ENCODE results near the gene ADRB2.
"Not testable (repeated sequence)": the region's sequence is repeated elsewhere in the genome, so short reads cannot be mapped to it uniquely, and the experiment has no call there.

The ADRB2 gene

GRCh38 chr5:148855249-148856008 is 29.0 kb downstream of the ADRB2 start:
- DNase-seq (ENCODE audit: low read depth, low spot score), result no peak

DNA sequence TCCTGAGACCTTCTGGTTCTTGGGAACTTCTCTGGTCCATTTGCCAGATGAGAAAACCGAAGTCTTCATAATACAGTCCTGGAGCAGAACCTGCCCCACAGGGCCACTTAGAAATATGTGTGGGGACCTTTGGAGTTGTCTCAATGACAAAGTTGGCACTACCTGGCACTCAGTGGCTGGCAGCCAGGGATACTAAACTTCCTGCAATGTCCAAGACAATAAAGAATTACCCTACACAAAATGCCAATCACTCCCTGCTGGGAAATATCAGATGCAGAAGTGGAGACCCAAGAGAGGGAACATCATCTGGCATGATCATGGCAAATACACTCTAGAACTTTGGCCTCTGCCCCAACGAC is 29.6 kb downstream of the ADRB2 start:
- no peak for DNase-seq (ENCODE audit: low read depth, low spot score)

GRCh38 chr5:148856424-148856823 is 30.0 kb downstream of the ADRB2 start:
- no peak for DNase-seq (ENCODE audit: low read depth, low spot score)

DNA sequence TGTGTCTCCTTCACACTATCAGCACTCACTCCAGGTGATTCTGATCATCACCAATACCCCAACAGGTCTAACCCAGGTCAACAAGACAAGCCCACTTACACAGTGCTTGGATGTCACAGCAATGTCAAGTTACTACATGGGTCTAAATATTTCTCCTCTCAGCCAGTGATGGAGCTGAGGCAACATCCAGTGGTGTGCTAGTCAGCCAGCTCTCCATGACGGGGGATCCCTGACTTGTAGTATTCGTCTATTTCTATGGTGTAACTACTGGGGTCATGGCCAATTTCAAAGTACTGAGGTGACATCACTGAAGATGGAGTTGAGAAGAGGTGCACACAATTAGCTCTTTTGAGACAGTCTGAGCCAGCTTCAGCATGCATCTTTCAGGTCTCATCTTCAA is 31.1 kb downstream of the ADRB2 start:
- no peak for DNase-seq (ENCODE audit: low read depth, low spot score)

DNA sequence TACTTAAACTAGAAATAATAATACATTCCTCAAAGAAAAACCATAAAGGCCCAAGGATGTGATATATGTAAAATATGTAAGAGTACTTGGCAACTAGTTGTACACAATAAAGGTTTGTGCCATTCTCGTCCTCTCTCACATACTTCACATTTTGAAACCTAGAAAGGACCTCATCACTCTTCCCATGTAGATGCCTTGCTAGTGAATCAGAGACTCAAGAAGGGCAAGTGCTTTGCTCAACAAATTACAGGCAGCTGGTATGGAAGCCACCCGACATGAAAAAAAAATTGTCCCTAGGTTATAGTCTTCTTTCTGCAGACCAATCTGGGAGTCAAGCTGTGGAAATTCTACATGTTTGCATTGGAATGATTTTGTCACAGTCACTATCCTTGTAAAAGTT is 31.7 kb downstream of the ADRB2 start:
- no peak for DNase-seq (ENCODE audit: low read depth, low spot score)

DNA sequence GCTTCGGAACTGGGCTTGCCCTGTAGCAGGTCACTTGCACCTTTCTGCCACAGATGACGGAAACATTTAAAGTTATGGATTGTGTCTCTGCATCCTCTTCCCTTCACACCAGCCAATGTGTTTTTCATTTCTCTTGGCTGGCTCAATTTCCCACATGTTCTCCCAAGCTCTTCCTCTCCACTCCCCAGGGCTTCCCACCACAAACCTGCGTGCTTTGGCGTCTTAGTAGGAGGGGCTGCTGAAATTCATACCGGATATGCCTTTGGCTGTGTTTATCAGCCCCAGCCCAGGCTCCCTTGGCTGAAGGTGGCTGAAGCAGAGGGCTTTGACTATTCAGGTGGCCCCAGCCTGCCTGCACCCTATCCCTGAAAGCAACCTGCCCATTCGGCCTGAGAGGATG is 32.1 kb downstream of the ADRB2 start:
- DNase-seq (ENCODE audit: low read depth, low spot score), result no peak

- no peak for DNase-seq (ENCODE audit: low read depth, low spot score)
Observed at GRCh38 chr5:148859703-148860102, 33.3 kb downstream of the ADRB2 start.

DNA sequence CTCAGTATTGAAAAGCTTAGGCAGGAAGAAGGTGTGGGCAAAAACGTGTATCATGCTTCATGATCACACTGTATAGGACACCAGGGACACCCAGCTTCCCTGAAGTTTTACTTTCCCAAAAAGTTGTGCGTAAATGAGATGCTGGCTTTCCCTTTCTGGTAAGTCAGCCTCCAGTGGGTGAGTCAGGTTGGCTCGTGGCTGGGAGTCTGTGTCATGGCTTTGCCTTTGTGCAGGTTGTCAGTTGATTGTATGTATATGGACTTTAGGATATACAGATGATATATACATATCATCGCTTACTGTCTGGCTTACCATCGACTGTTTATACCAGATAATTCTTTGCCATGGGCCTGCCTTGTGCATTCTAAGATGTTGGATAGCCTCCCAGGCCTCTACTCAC is 34.2 kb downstream of the ADRB2 start:
- DNase-seq (ENCODE audit: low read depth, low spot score), result no peak

DNA sequence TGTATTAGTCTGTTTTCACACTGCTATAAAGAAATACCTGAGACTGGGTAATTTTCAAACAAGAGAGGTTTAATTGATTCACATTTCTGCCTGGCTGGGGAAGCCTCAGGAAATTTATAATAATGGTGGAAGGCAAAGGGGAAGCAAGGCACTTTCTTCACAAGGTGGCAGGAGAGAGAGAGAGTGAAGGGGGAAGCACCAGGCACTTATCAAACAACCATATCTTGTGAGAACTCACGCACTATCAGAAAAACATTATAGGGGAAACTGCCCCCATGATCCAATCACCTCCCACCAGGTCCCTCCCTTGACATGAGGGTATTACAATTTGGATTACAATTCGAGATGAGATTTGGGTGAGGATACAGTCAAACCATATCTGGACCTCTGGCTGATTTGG is 34.7 kb downstream of the ADRB2 start:
- no peak for DNase-seq (ENCODE audit: low read depth, low spot score)

DNA sequence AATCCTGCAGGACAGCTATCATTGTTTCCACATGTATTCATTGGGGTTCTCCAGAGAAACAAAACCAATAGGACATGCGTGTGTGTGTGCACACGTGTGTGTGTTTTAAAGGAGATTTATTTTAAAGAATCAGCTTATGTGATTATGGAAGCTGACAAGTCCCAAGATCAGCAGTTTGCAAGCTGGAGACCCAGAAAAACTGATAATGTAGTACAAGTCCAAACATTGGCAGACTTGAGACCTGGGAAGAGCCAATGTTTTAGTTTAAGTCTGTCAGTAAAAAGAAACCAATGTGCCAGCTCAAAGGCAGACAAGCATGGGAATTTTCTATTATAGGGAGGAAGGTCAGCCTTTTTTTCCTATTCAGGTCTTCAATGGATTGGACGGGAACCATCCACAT is 35.3 kb downstream of the ADRB2 start:
- no peak for DNase-seq (ENCODE audit: low read depth, low spot score)

GRCh38 chr5:148864113-148864841 is 37.9 kb downstream of the ADRB2 start:
- DNase-seq (ENCODE audit: low read depth, low spot score), result no peak

DNA sequence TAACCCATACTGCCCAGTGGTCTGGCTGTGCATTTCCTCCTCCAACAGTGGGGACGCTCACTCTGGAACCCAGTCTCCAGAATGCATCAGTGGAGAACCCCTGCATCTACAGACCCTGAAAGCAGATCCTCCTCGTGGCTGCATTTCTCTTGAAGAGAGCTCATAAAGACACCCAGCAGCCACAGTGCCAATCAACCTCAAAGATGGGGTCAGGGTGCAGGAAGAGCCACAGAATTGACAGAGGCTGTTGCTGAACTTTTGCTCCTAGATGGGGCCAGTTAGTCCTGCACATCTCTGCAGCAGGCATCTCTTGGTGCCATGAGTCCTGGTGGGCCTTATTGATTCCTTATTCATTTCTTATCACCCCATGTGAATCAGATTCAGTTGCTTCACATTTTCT is 39.6 kb downstream of the ADRB2 start:
- DNase-seq (ENCODE audit: low read depth, low spot score), result no peak

GRCh38 chr5:148873120-148873519 is 46.7 kb downstream of the ADRB2 start:
- no peak for DNase-seq (ENCODE audit: low read depth, low spot score)

- no peak for DNase-seq (ENCODE audit: low read depth, low spot score)
Observed at GRCh38 chr5:148873690-148874485, 47.5 kb downstream of the ADRB2 start.

DNA sequence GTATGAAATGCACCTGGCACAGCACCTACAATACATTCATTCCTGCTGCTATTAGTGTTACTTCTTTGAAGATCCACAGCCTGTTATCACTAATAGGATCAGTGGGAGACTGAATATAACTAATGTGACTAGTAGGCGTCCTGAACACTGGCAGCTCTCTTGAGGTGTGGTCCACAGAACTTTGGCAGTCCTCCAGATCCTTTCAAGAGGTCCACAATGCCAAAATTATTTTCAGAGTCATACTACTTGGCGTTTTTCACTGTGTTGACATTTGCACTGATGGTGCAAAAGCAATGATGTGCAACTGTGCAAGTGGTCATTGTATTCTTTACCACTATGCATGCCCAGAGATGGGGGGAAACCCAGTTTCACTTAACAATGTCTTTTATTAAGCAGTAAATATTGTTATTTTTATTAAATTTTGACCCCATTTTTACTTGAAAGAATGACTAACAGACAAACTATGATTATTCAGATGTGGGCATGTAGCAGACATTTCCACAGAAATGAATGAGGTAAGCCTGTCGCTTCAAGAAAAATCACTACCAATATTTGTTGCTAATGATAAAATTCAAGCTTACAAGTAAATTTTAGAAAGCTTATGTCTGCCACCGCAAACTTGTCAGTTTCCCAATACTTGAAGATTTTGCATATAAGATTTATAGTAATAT is 48.9 kb downstream of the ADRB2 start:
- DNase-seq (ENCODE audit: low read depth, low spot score), result no peak

DNA sequence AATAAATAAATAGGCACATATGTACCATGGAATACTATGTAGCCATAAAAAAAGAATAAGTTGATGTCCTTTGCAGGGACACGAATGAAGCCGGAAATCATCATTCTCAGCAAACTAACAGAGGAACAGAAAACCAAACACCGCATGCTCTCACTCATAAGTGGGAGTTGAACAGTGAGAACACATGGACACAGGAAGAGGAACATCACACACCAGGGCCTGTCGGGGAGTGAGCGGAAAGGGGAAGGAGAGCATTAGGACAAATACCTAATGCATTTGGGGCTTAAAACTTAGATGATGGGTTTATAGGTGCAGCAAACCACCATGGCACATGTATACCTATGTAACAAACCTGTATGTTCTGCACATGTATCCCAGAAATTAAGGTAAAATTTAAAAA is 51.0 kb downstream of the ADRB2 start:
- DNase-seq (ENCODE audit: low read depth, low spot score), result not testable (repeated sequence)

All from activated CD4-positive, CD25-positive, alpha-beta regulatory T cell treated with anti-CD3 and anti-CD28 coated beads, Interleukin-2, amount 50 U/mL, for 16 hours (primary cell).